NCI-H2171 treated with DMSO at 0.1 percent for 48 hours (cell line): ENCODE results near the gene VPS16.

ENCODE experiments used
- DNase-seq: peaks from one replicate; lab custom pipeline; 2025; lab: John Stamatoyannopoulos, UW

Gene VPS16

DNA sequence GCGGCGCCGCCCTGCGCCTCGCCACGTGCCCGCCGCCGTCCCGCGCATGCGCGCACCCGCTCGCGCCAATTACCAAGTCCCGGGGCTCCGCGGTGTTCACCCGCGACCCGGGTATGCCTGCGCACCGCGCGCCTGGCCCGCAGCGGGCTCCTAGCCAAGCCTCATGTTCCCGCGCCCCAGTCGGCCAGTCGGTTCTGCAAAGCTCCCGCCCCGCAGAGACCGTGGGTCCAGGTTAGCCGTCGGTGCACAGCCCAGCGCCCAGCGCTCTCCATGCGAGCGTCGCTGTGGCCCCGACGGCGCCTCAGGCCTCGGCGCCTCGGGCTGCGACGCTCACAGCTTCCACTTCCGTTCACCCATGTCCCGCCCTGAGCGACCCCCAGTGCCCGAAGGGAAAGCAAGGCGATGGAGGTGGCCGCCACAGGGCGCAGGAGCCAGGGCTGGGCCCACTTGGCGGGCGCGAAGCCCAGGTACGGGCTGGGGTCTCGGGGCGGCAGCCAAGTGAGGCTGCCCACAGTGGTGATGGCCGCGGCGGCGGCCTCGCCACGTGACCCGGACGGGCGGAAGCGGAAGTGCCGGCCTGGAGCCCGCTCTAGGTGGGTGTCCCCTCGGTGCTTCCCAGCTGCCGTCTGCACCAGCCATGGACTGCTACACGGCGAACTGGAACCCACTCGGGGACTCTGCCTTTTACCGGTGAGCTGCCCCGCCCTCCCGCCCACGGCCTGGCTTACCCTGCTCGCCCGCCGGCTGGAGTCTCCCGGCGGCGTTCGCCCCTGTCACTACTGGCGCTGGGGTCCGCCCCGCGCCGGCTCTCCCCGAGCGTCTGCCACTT lies at the start of gene VPS16, which contains the start of gene PCED1A:
Gene VPS16, plus strand, starts transcription at position 608 of the 829 bp plus-strand sequence. Its CDS starts 30 bp downstream, at position 638.
Gene PCED1A, minus strand, starts transcription at position 518 of the 829 bp plus-strand sequence. CDS start 743 bp downstream, outside the sequence.
- DNase-seq = peak; percentile 93

DNA sequence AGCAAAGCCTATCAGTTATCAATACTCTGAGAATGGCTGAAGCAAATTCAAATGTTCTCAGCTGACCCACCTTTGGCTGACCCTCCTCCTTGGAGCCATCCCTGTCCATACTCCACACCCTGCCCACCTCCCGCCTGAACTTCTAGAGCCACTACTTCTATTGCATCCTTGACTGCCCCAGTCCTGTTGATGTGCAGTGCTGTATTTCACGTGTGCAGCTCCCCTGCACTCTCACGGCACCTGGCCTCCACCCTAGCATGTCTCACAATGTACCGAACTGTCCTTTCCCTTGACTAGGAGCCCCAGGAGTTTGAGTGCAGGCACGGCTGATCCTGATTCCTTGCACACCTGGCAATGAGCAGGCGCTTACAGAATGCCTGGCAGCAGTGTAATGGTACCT lies 47.1 kb upstream of the VPS16 start:
- no peak for DNase-seq

GRCh38 chr20:2794202-2794748 lies 46.3 kb upstream of the VPS16 start:
- no peak for DNase-seq

DNA sequence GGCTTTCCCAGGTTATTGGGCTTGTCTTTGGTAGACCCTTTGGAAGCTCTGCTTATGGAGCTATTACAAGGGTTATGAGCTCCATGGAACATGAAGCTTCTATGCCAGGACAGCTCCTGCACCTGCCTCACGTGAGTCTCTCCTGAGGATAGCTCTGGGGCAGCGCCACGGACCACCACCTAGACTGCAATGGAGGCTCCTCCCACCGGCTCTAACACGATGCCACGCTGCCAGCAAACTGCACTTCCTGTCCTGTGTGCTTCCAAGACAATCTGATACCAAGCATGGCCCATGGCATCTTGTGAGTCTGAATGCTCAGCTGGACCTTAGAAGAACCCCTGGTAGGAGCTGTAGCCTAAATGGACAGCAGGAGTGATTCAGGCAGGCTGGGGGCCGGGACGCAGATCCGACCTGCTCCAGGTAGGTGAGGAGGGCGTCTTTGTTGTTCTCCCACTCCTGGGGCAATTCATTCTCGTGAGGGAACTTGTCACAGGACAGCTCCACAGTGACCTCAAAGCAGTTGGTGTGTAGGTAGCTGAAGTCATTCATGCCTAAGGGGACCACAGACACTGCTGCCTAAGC lies 45.6 kb upstream of the VPS16 start:
- DNase-seq = no peak

DNA sequence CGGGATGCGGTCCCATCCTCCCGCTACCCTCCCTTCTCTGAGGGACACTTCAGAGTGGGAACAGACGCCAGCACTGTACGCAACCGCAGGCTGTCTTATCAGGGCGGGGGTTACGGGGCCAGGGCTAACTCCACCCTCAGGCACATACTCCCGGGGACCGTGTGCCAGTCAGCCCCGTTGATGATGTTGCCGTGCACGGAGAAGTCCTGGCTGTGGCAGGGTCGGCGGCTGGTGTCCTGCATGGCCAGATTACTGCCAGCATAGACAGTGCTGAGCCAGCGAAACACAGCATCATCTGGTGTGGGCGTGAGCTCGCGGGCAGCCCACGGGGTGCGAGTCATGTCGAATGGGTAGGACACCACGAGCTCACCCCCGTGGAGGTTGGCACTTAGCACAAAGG lies 45.1 kb upstream of the VPS16 start:
- no peak for DNase-seq

- DNase-seq = no peak
These were observed 44.4 kb upstream of the VPS16 start for GRCh38 chr20:2796011-2796660.

DNA sequence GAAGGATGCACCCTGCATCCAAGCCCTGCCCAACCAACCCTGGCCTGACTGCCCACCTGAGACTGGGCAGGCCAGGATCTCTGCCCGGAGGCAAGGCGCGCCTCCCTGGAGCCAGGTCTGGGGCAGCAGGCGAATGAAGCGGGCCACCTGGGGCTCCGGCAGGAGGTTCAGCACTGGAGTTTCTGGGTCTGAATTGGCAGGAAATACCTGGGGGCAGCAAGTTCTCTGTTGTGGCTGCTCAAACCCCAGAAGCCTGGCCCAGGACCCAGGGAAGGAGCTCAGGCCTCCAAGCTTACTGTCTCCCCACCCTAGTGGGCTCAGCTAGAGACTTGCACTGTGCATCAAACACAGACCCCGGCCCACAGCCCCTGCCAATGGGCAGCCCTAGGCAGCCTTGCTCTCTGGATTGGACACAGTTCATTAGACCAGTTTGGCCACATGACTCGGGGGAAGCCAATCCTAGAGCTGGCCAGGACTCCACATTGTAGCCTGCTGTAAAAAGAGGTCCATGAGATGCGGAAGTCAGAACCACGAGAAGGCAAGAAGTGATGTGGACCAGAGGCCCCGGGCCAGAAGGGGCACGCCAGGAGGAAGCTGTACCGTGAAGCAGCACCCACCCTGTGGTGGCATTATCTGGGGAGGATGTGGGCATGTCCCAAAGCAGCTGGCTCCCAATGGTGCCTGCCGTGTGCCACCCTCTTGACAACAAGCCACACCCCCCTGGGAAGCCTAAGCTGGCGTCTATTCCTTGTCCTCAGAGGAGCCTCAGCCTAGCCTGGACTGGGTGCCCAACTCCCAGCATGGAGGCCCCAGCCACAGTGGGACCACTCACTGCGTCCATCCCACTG lies 43.2 kb upstream of the VPS16 start:
- DNase-seq = no peak

DNA sequence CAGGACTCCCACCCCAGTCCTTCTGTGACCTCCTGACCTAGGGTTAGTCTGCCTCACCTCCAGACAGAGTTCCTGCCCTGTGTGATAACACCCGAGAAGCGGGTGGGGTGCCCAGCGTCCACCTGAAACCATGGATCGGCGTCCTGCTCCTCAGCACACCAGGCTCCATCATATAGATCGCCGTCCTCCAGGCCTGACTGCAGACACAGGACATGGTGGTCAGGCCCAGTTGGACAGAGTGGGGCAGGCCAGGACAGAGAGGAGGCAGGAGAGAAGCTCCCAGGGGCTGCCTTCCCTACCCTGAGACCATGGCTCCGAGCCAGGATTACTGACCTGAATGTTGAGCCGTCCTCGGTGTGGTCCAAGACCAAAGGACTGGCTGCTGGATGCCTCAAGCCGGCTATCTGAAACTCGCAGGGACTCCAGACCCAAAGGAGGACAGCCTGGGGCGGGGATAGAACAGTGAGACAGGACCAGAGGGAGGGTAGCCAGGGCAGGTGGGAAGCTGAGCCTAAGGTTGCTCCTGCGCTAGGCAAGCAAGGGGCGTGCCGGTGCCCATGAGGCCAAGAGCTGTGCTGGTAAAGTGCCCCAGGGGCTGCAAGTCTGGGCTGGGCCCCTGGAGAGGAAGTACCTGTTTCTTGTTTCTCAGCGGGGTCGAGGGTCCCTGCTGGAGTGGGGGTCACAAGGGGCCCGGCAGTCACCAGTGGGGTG lies 42.3 kb upstream of the VPS16 start:
- no peak for DNase-seq

DNA sequence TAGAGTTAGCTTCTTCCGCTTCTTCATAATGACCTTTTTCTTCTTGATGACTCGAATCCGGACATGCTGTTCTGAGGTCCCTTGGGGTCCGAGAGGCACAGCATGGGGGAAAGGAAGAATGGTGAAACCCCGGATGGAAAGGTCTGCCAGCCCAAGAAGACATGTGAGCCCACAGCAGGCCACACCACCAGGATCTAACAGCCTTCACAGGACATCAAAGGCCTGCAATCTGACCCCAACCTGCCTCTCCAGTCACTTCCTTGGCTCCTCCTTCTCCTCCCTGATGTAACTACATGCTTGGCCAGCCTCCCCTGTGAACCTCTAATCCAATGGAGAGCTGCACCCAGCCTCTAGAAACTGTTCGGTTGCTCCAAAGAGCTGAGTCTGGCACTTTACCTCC lies 41.7 kb upstream of the VPS16 start:
- no peak for DNase-seq

GRCh38 chr20:2799271-2799670 lies 41.3 kb upstream of the VPS16 start:
- no peak for DNase-seq

GRCh38 chr20:2799688-2800520 lies 40.6 kb upstream of the VPS16 start:
- DNase-seq = peak; percentile 10

- DNase-seq = peak; percentile 38
These were observed 39.8 kb upstream of the VPS16 start, which contains the start of gene CPXM1 for GRCh38 chr20:2800521-2801285. TSS of gene CPXM1 (minus strand) at chr20:2800627. CDS start at chr20:2800572, 55 bp downstream.

- DNase-seq = no peak
These were observed 39.2 kb upstream of the VPS16 start for GRCh38 chr20:2801286-2801728.

- DNase-seq = no peak
These were observed 36.3 kb upstream of the VPS16 start for GRCh38 chr20:2804041-2804828.

DNA sequence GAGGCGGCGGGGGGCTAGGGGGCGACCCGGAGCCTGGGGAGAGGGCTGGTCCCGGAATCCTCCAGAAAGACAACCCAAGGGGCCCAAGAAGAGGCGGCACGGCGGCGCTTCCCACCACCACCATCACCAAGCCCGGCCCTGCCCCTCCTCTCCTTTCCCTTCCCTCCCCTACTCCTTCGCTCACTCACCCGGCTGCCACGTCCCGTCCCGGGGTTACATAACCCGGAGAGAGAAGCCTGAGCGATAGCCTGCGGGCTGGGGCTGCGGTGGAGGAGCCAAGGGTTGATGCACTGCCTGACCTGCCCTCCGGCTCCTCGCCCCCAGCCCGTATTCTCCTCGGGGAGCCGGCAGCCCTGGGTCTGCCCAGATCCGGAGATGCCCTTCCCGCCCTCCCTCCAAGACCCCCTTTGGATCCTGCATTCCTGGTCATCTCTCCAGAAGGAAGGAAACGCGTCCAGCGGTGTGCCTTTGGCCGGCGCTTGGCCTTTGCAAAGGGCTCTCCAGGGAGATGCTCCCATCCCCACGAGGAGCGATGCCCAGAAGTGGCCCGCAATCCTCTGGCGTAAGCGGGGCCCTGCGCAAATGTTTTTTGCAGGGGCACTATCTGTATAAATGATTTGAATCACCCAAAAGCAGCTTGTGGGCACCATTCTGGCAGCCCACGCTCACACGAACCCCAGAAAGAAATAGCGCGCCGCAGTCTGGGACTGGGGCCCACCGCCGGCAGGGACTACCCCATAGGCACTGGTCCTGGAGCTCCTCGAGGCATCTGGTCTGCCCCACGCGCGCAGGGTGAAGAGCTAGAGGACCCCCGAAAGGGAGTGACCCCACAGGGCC lies 35.5 kb upstream of the VPS16 start:
- DNase-seq = no peak

GRCh38 chr20:2805689-2806350 lies 34.7 kb upstream of the VPS16 start:
- DNase-seq = no peak

- no peak for DNase-seq
These were observed 34.2 kb upstream of the VPS16 start for GRCh38 chr20:2806351-2806701.
